Fibroblast of the aortic adventitia (primary cell): Measurements from ENCODE around the gene IL1F10. TPM values are rescaled to one million over a fixed set of nuclear protein-coding genes. Genes with fewer than 3 reads are reported as not detected.

Source experiments
- DNase-seq: peaks from one replicate; pipeline ENCODE4 v3.0.0-alpha.2; 2010; ENCODE audit warnings: low read depth
- H3K4me3 ChIP-seq: 2 replicates; pipeline ENCODE4 v1.5.1; 2011; ENCODE audit warnings: low read depth, mild to moderate bottlenecking, control low read depth, low read length, moderate library complexity
- small RNA-seq: library from RNA; depleted of rRNA; stranded (forward); fragments of <200 nt; gene quantifications from one replicate; pipeline ENCODE3, GENCODE V24; 2012
- total RNA-seq: library from RNA; depleted of rRNA; stranded (reverse); fragments of >200 nt; gene quantifications from 2 replicates; pipeline ENCODE4 v1.2.3, GENCODE V29; 2012; ENCODE audit warnings: low replicate concordance
- TF ChIP-seq, protein P1 (sequence below): IDR thresholded peaks from 2 replicates; pipeline ENCODE4 v1.5.1; 2011; ENCODE audit warnings: mild to moderate bottlenecking, low read length, control low read depth, inconsistent platforms; ENCODE audit not compliant: insufficient read depth

IL1F10 gene
- total RNA-seq, 1 donor, result not detected

DNA sequence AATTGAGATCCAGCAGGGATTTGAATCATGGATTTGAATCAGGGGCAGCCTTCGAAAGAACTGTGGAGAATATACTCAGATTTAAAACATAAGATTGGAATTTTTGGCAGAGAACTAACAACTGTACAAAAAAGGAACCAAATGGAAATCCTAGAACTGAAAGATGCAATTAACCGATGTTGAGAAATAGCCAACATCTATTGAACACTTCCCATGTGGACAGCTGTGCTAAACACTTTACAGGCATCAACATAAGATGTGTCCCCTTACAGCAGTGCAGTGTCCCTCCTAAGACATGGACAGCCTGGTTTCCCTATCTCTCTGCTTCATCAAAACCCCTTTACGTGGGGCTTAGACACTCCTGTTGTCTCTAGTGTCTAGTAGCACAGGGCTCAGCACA is 56.0 kb downstream of the IL1F10 start:
- H3K4me3 ChIP-seq, result no peak overlapping the region
- DNase-seq, result no peak
- TF ChIP-seq, protein P1, sequence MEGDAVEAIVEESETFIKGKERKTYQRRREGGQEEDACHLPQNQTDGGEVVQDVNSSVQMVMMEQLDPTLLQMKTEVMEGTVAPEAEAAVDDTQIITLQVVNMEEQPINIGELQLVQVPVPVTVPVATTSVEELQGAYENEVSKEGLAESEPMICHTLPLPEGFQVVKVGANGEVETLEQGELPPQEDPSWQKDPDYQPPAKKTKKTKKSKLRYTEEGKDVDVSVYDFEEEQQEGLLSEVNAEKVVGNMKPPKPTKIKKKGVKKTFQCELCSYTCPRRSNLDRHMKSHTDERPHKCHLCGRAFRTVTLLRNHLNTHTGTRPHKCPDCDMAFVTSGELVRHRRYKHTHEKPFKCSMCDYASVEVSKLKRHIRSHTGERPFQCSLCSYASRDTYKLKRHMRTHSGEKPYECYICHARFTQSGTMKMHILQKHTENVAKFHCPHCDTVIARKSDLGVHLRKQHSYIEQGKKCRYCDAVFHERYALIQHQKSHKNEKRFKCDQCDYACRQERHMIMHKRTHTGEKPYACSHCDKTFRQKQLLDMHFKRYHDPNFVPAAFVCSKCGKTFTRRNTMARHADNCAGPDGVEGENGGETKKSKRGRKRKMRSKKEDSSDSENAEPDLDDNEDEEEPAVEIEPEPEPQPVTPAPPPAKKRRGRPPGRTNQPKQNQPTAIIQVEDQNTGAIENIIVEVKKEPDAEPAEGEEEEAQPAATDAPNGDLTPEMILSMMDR, result no peak

DNA sequence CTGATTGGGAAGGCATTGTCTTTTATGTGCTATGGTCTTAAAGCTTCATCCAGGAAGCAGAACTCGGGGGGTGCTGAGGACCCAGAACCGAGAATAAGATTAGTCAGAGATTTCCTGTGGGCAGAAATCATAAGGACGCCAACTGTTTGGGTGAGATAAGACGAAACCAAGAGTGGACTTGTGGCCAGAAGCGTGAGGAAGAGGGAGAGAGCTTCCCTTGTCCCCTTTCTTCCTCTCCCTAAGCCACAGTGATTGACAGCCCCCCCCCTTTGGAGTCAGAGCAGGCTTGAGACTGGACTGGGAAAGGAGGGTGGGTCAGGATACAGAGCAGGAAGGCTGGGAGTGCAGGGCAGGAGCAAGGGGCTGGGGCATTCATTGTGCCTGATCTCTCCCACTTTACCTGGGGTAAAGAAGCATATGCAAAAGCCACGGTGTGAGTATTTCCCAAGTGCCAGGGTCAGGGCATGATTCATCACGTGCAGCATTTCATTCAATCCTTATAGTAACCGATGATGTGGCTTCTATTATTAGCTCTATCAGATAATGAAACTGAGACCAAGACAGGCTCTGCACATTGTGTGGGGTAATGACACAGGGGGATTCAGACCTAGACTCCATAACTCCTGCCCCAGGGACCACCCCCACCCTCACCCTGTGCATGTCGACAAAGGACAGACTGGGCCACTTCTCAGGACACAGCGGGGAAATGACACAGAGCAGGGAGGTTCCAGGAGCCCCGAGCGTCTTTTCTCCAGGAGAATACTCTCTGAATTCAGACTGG is 56.6 kb downstream of the IL1F10 start:
- TF ChIP-seq, protein P1, result no peak
- H3K4me3 ChIP-seq, result no peak overlapping the region
- peak; percentile 52 for DNase-seq

Small RNAs within 50 kb of the gene (small RNA-seq; reads per million reads assigned to genes)
- gene RNU6-1180P, result not detected

Other genes with a start within 250 kb of the IL1F10 start
- 2.4 TPM in 1 of 2 replicates, not detected in the other for gene IL1B, start 231.2 kb upstream of the IL1F10 start, total RNA-seq
- gene IL37, start 156.8 kb upstream of the IL1F10 start, total RNA-seq, result not detected in 2 replicates
- not detected in 2 replicates for gene IL36G, start 90.0 kb upstream of the IL1F10 start, total RNA-seq
- 2.0 TPM in 1 of 2 replicates, not detected in the other for gene IL36A, start 62.5 kb upstream of the IL1F10 start, total RNA-seq
- gene IL36B, start 15.1 kb upstream of the IL1F10 start, total RNA-seq, result not detected in 2 replicates
- gene IL36RN, start 8.8 kb upstream of the IL1F10 start, total RNA-seq, result not detected in 2 replicates
- gene IL1RN, start 59.6 kb downstream of the IL1F10 start, total RNA-seq, result 1.1 TPM in 1 of 2 replicates, not detected in the other
- gene PSD4, start 106.0 kb downstream of the IL1F10 start, total RNA-seq, result 0.82 and 5.1 TPM in 2 replicates
- 0.09 and 1.5 TPM in 2 replicates for gene PAX8, start 211.0 kb downstream of the IL1F10 start, total RNA-seq